Neural progenitor cell (in vitro differentiated cells): Measurements from ENCODE around the gene SSBP4. TPM values are rescaled to one million over a fixed set of nuclear protein-coding genes. Genes with fewer than 3 reads are reported as not detected.

Experiments
- DNase-seq: peaks from one replicate; pipeline ENCODE4 v3.0.0-alpha.2; 2016; ENCODE audit warnings: low spot score
- H2AFZ ChIP-seq: fragments of 200-600 bp; sonication (generic); replicated peaks from 2 replicates; pipeline ENCODE4 v1.6.1; 2016; ENCODE audit warnings: antibody characterized with exemption
- H3F3A ChIP-seq: fragments of 200-600 bp; sonication (generic); 2 replicates; pipeline ENCODE4 v1.6.1; 2016; ENCODE audit warnings: antibody characterized with exemption, low read depth
- H3K27ac ChIP-seq: fragments of 200-600 bp; sonication (generic); 2 replicates; pipeline ENCODE4 v1.5.1; 2016; ENCODE audit warnings: mild to moderate bottlenecking
- H3K27me3 ChIP-seq: fragments of 200-600 bp; sonication (generic); 2 replicates; pipeline ENCODE4 v1.6.1; 2016; ENCODE audit warnings: mild to moderate bottlenecking, moderate library complexity
- H3K36me3 ChIP-seq: fragments of 200-600 bp; sonication (generic); 2 replicates; pipeline ENCODE4 v1.5.1; 2016
- H3K4me1 ChIP-seq: fragments of 200-600 bp; sonication (generic); 2 replicates; pipeline ENCODE4 v1.6.1; 2016; ENCODE audit warnings: mixed run types
- H3K4me2 ChIP-seq: fragments of 200-600 bp; sonication (generic); 2 replicates; pipeline ENCODE4 v1.6.1; 2016
- H3K4me3 ChIP-seq: fragments of 200-600 bp; sonication (generic); 2 replicates; pipeline ENCODE4 v1.5.1; 2016
- H3K79me2 ChIP-seq: fragments of 200-600 bp; sonication (generic); 2 replicates; pipeline ENCODE4 v1.6.1; 2016; ENCODE audit warnings: low read depth
- H3K9ac ChIP-seq: fragments of 200-600 bp; sonication (generic); 2 replicates; pipeline ENCODE4 v1.6.1; 2016
- H3K9me3 ChIP-seq: fragments of 200-600 bp; sonication (generic); 2 replicates; pipeline ENCODE4 v1.5.1; 2016; ENCODE audit warnings: low read depth
- H4K20me1 ChIP-seq: fragments of 200-600 bp; sonication (generic); 2 replicates; pipeline ENCODE4 v1.6.1; 2016; ENCODE audit warnings: low read depth
- H3K27ac Mint-ChIP-seq: 3 replicates; pipeline ENCODE4 v1.8.0; 2021; ENCODE audit warnings: mixed read lengths
- H3K27me3 Mint-ChIP-seq: 2 replicates; pipeline ENCODE4 v1.8.0; 2022; ENCODE audit warnings: low read depth, mild to moderate bottlenecking, inconsistent platforms, moderate library complexity, mixed read lengths; ENCODE audit not compliant: insufficient read depth
- H3K36me3 Mint-ChIP-seq: 3 replicates; pipeline ENCODE4 v1.8.0; 2021; ENCODE audit warnings: mixed read lengths
- H3K4me1 Mint-ChIP-seq: 3 replicates; pipeline ENCODE4 v1.8.0; 2021; ENCODE audit warnings: mixed read lengths
- H3K4me3 Mint-ChIP-seq: 3 replicates; pipeline ENCODE4 v1.8.0; 2021; ENCODE audit warnings: mild to moderate bottlenecking, moderate library complexity, mixed read lengths
- H3K9me3 Mint-ChIP-seq: 3 replicates; pipeline ENCODE4 v1.8.0; 2020; ENCODE audit warnings: mixed read lengths
- EZH2 ChIP-seq: fragments of 200-600 bp; sonication (generic); IDR thresholded peaks from 2 replicates; pipeline ENCODE4 v1.6.1; 2017; ENCODE audit warnings: antibody characterized with exemption, mild to moderate bottlenecking, moderate library complexity
- EZH2phosphoT487 ChIP-seq: fragments of 200-600 bp; sonication (generic); IDR thresholded peaks from 2 replicates; pipeline ENCODE4 v1.6.1; 2017; ENCODE audit warnings: antibody characterized with exemption
- total RNA-seq: library from RNA; depleted of rRNA; stranded (reverse); fragments of >200 nt; gene quantifications from 2 replicates; pipeline ENCODE4 v1.2.3, GENCODE V29; 2015; ENCODE audit warnings: low replicate concordance
- TF ChIP-seq, protein P1 (sequence below): fragments of 200-600 bp; sonication (generic); IDR thresholded peaks from 2 replicates; pipeline ENCODE4 v1.5.1; 2017; ENCODE audit warnings: antibody characterized with exemption, mild to moderate bottlenecking

The SSBP4 gene
- 21.1 and 50.5 TPM in 2 replicates for total RNA-seq

DNA sequence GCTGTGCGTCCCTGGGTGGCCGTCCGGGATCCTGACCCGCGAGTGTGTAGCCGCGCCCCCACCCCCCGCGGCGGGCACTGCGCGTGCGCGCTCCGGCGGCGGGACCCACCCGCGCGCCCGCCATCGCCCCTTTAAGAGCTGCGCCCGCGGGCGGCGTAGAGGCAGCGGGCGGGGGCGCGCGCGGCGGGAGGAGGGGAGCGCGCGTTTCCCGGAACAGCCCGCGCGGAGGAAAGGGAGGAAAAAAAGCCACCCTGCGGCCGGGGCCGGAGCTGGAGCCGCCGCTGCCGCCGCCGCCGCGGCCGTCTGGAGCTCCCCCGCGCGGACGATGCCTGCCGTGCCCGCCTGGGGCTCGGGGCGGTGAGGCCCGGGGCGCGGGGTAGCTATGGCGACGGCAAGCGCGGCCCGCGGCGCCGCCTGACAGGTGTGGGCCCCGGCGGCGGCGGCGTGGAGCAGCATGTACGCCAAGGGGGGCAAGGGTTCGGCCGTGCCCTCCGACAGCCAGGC is at the start of gene SSBP4:
SSBP4 (plus strand) TSS at position 204 of the 504 bp plus-strand sequence; CDS start at position 455, 251 bp downstream.
- H3K4me3 Mint-ChIP-seq: peak within 1 kb of the TSS; percentile 92
- Histone ChIP-seq H3K27me3 (peaks cover 34% of the 10 kb centered on the region), H3K4me2 (peak within 1 kb of the TSS; percentile 88), H3K9me3 (no peaks in the 10 kb centered on the region), H3K9ac (no peak within 1 kb of the TSS), H3F3A (peaks cover 45% of the 10 kb centered on the region), H3K27ac (no peak within 1 kb of the TSS), H4K20me1 (peaks cover 37% of the 10 kb centered on the region), H3K36me3 (no peaks in the 10 kb centered on the region), H3K4me3 (peak within 1 kb of the TSS; percentile 56), H2AFZ (no peak within 1 kb of the TSS), H3K4me1 (peaks cover 18% of the 10 kb centered on the region), H3K79me2 (peaks cover 18% of the 10 kb centered on the region)
- no peaks in the 10 kb centered on the region for H3K9me3 Mint-ChIP-seq
- H3K27ac Mint-ChIP-seq: peak within 1 kb of the TSS; percentile 90
- no peak for TF ChIP-seq EZH2phosphoT487
- TF ChIP-seq, protein P1, sequence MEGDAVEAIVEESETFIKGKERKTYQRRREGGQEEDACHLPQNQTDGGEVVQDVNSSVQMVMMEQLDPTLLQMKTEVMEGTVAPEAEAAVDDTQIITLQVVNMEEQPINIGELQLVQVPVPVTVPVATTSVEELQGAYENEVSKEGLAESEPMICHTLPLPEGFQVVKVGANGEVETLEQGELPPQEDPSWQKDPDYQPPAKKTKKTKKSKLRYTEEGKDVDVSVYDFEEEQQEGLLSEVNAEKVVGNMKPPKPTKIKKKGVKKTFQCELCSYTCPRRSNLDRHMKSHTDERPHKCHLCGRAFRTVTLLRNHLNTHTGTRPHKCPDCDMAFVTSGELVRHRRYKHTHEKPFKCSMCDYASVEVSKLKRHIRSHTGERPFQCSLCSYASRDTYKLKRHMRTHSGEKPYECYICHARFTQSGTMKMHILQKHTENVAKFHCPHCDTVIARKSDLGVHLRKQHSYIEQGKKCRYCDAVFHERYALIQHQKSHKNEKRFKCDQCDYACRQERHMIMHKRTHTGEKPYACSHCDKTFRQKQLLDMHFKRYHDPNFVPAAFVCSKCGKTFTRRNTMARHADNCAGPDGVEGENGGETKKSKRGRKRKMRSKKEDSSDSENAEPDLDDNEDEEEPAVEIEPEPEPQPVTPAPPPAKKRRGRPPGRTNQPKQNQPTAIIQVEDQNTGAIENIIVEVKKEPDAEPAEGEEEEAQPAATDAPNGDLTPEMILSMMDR: peak; percentile 53
- H3K4me1 Mint-ChIP-seq: peaks cover 74% of the 10 kb centered on the region
- peak; percentile 91 for DNase-seq
- H3K27me3 Mint-ChIP-seq: peaks cover 16% of the 10 kb centered on the region
- H3K36me3 Mint-ChIP-seq: peaks cover 2% of the 10 kb centered on the region

DNA sequence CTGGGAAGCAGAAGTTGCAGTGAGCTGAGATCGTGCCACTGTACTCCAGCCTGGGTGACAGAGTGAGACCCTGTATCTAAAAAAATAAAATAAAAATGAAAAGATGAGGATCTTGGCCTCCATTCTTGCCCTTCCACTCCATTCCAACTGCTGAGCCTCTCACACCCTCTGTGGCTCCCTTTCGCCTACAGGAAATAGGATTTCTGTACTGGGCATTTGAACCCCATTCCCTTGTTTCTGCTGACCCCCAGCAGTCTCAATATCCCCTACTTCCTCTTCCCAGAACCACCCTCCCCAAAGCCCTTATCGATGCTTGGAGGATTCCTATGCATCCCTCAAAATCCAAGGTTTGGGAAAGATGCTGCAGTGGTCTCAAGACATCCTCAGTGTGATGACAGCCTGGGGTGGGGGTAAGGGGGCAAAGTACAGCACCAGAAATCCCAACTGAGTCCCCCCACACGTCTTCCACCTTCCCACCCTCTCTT is 45.7 kb upstream of the SSBP4 start:
- Mint-ChIP-seq H3K27me3 (peaks cover 10% of the 10 kb centered on the region), H3K9me3 (no peaks in the 10 kb centered on the region), H3K4me1 (peaks cover 39% of the 10 kb centered on the region), H3K4me3 (no peak overlapping the region), H3K36me3 (no peaks in the 10 kb centered on the region), H3K27ac (peak overlapping the region; percentile 87)
- Histone ChIP-seq H3K9me3 (no peaks in the 10 kb centered on the region), H3K79me2 (no peaks in the 10 kb centered on the region), H3F3A (peaks cover 9% of the 10 kb centered on the region), H3K4me3 (no peak overlapping the region), H3K4me2 (no peak overlapping the region), H3K4me1 (peaks cover 14% of the 10 kb centered on the region), H3K9ac (no peak overlapping the region), H3K27ac (peak overlapping the region; percentile 29), H3K36me3 (no peaks in the 10 kb centered on the region), H2AFZ (peak overlapping the region; percentile 63), H3K27me3 (no peaks in the 10 kb centered on the region), H4K20me1 (no peaks in the 10 kb centered on the region)
- TF ChIP-seq EZH2phosphoT487 (no peak), EZH2 (no peak)
- TF ChIP-seq, protein P1: no peak
- no peak for DNase-seq

DNA sequence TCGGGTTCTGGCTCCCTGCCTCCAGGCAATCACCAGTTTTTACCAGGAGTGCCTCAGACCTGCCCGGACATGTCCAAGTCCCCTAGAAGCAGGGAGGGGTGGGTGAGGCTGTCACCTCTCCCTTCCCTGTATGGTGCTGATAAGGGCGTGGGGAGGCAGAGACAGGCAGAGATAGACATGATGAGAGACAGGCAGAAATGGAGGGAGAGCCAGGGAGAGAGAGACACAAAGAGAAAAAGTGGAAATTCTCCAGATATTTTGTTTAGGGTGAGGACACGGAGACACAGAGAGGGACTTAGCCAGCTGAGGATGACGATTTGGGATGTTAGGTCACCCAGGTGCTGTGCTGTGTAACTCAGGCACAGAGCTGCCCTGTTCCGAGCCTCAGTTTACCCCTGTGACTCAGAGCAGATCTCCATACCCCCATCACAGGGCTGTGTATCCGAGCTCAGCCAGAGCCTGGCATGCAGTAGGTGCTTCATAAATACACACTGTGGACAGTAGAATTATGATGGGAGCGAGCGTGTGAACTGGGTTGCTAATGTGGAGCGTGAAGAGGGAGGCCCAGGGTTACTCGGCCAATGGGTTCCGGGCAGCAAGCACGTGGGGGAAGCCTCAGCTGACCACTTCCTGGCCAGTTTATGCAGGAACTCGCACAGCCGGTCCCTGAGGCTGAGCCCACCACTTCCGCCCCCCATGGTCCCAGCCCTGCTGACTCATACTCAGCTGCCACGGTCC is 45.1 kb upstream of the SSBP4 start:
- Histone ChIP-seq H3K9me3 (no peaks in the 10 kb centered on the region), H3F3A (peaks cover 3% of the 10 kb centered on the region), H3K9ac (no peak overlapping the region), H3K4me3 (no peak overlapping the region), H3K27ac (no peak overlapping the region), H3K79me2 (no peaks in the 10 kb centered on the region), H3K4me1 (peaks cover 8% of the 10 kb centered on the region), H3K27me3 (no peaks in the 10 kb centered on the region), H2AFZ (peak overlapping the region; percentile 63), H3K36me3 (no peaks in the 10 kb centered on the region), H4K20me1 (no peaks in the 10 kb centered on the region), H3K4me2 (no peak overlapping the region)
- Mint-ChIP-seq H3K27ac (peak overlapping the region; percentile 87), H3K27me3 (peaks cover 10% of the 10 kb centered on the region), H3K4me1 (peaks cover 33% of the 10 kb centered on the region), H3K36me3 (no peaks in the 10 kb centered on the region), H3K4me3 (peak overlapping the region; percentile 17), H3K9me3 (no peaks in the 10 kb centered on the region)
- peak; percentile 52 for DNase-seq
- TF ChIP-seq EZH2 (no peak), EZH2phosphoT487 (no peak)
- TF ChIP-seq, protein P1: no peak
